Stomach (tissue), 4 donors: Measurements from ENCODE around the gene DHTKD1.

Experiments
- EP300 ChIP-seq: sonication (generic); formaldehyde crosslinking; IDR thresholded peaks from one replicate; pipeline ENCODE4 v1.6.1; 2017; ENCODE audit warnings: antibody characterized with exemption
- POLR2AphosphoS5 ChIP-seq, 3 donors: sonication (generic); formaldehyde crosslinking; IDR thresholded peaks; one replicate each; pipeline ENCODE4 v1.6.1; 2016; ENCODE audit warnings: antibody characterized with exemption in 3 of 3
- TF ChIP-seq, protein P1 (sequence below), 7 experiments: fragments of 450-650 bp in 4 of 7; fragments of 200-600 bp in 3 of 7; sonication (generic) in 3 of 7; IDR thresholded peaks; one replicate each; pipeline ENCODE4 v1.5.1; 2016 to 2019; ENCODE audit warnings: antibody characterized with exemption in 7 of 7, control low read depth in 2 of 7, mild to moderate bottlenecking in 1 of 7

DNA sequence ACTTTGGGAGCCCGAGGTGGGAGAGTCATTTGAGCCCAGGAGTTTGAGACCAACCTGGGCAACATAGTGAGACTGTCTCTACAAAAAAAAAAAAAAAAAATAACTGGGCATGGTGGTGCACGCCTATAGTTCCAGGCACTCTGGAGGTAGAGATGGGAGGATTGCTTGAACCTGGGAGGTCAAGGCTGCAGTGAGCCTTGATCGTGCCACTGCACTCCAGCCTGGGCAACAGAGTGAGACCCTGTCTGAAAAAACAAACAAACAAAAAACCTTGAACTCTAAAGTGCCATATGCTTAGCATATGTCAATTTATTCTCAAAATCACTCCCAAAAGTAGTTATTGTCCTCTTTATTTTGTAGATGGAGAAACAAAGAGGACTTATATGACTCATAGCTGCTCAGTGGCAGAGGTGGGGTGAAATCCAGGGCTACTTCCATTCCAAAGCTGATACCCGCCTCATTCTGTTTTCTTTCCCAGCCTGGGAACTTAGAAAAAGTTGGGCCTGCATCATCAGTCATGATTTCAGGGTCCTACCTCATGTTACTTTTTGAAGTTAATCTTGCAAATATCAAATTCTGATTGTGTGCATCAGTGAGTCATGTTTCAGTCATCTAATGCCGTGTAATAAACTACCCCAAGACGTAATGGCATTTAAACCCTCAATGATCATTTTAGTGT lies 13.3 kb downstream of the DHTKD1 start:
- TF ChIP-seq, protein P1, sequence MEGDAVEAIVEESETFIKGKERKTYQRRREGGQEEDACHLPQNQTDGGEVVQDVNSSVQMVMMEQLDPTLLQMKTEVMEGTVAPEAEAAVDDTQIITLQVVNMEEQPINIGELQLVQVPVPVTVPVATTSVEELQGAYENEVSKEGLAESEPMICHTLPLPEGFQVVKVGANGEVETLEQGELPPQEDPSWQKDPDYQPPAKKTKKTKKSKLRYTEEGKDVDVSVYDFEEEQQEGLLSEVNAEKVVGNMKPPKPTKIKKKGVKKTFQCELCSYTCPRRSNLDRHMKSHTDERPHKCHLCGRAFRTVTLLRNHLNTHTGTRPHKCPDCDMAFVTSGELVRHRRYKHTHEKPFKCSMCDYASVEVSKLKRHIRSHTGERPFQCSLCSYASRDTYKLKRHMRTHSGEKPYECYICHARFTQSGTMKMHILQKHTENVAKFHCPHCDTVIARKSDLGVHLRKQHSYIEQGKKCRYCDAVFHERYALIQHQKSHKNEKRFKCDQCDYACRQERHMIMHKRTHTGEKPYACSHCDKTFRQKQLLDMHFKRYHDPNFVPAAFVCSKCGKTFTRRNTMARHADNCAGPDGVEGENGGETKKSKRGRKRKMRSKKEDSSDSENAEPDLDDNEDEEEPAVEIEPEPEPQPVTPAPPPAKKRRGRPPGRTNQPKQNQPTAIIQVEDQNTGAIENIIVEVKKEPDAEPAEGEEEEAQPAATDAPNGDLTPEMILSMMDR (IDR thresholded peaks at IDR 0.05), result no peak
- TF ChIP-seq POLR2AphosphoS5 (IDR thresholded peaks at IDR 0.05) (no peak), EP300 (no peak)
